GM12873 (cell line): Measurements from ENCODE around the gene TRPM5.

Source experiments
- TF ChIP-seq, protein P1 (sequence below): IDR thresholded peaks from 2 replicates; pipeline ENCODE4 v1.5.1; 2012; ENCODE audit warnings: low read depth, mild to moderate bottlenecking, moderate library complexity, low read length, control low read depth; ENCODE audit not compliant: insufficient read depth; ENCODE audit errors: missing control alignments

Gene TRPM5

DNA sequence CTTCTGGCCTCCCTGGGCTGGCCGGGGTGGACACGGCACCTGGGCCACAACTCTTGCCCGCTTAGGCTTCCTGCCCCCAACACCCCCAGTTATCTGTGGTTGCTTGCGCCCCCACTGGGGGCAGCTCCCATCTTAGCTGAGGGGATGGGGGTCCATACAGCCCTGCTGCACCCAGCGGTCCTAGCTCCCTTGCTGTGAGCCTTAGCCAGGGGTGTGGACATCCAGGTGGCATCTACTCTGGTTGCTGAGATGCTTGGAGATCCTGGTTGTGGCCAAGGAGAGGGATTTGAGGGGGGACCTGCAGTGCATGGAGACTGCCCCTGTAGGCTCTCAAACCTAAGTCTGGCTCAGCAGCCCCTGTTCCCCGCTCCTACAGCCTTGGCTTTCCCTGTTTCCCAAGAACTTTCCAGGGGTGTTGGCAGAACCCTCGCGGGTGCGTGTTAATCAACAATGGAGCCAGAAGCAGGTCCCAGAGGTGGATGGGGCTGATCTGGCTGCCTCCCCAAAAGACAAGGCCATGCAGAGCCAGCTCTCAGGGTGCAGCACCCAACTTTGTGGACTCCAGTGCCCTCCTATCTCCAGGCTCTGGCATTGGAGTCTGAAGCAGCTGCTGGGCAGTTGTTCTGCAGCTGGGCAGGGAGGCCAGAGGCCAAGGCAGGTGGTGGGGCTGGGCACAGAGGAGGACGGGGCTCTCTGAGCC lies 3.8 kb upstream of the TRPM5 start:
- TF ChIP-seq, protein P1, sequence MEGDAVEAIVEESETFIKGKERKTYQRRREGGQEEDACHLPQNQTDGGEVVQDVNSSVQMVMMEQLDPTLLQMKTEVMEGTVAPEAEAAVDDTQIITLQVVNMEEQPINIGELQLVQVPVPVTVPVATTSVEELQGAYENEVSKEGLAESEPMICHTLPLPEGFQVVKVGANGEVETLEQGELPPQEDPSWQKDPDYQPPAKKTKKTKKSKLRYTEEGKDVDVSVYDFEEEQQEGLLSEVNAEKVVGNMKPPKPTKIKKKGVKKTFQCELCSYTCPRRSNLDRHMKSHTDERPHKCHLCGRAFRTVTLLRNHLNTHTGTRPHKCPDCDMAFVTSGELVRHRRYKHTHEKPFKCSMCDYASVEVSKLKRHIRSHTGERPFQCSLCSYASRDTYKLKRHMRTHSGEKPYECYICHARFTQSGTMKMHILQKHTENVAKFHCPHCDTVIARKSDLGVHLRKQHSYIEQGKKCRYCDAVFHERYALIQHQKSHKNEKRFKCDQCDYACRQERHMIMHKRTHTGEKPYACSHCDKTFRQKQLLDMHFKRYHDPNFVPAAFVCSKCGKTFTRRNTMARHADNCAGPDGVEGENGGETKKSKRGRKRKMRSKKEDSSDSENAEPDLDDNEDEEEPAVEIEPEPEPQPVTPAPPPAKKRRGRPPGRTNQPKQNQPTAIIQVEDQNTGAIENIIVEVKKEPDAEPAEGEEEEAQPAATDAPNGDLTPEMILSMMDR, result no peak

DNA sequence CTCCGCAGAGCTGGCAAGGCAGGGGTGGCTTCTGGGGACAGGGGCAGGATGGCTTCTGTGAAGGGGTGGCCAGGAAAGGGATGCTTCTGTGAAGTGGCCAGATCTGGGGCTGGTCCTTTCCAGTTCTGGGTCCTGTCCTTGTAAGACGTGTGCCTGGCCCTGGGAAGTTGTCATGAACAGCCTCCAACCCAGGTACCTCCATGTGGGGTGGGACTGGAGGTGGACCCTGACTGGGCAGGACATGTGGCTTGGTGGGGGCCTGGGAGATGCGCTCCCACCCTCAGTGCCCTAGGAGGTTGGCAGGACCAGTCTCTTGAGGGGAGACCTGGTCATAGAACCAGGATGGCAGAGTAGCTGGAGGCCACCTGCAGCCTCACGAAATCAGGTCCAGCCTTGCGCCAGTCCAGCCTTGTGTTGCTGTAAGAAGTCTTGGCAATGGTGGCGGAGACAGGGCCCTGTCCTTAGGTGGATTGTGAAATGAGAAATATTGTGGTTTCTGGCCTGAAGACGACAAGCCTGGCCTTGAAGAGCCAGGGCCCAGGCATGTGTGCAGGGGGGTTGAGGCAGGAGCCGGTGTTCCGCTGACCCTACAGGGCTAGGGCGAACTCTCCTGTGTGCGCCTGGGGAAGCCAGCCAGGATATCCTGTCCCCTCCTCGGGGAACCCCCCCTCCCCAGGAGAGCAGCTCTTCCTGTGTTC lies 3.1 kb upstream of the TRPM5 start:
- TF ChIP-seq, protein P1, result no peak

DNA sequence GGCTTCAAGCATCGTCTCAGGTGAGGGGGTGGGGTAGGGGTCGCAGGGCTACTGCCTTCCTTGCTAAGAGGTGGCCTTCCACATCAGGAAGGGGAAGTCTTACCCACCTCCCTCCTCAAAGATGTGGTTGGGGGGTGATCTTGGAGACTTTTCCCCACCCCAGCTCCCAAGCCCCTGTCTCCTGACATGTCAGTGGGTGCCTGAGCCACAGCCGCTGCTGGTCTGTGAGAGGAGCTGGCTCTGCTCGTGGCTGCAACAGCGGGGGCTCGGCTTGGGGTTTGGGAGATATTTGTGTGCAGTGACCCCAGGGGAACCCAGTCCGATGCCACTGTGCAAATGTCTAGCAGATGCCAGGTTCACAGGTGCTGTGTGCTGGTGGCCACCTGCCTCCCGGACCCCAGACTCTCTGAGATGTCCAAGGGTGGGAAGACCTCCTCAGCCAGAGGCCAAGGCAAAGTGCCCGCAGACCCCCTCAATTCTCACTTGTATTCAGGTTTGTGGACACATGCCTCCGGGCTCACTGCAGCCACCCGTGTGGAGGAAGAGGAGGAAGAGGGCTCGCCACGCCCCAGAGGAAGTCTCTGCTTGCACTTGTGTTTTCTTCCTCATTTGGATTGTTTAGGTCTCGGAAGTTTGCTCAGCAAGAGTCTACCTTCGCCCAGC lies 2.4 kb upstream of the TRPM5 start:
- TF ChIP-seq, protein P1, result no peak

DNA sequence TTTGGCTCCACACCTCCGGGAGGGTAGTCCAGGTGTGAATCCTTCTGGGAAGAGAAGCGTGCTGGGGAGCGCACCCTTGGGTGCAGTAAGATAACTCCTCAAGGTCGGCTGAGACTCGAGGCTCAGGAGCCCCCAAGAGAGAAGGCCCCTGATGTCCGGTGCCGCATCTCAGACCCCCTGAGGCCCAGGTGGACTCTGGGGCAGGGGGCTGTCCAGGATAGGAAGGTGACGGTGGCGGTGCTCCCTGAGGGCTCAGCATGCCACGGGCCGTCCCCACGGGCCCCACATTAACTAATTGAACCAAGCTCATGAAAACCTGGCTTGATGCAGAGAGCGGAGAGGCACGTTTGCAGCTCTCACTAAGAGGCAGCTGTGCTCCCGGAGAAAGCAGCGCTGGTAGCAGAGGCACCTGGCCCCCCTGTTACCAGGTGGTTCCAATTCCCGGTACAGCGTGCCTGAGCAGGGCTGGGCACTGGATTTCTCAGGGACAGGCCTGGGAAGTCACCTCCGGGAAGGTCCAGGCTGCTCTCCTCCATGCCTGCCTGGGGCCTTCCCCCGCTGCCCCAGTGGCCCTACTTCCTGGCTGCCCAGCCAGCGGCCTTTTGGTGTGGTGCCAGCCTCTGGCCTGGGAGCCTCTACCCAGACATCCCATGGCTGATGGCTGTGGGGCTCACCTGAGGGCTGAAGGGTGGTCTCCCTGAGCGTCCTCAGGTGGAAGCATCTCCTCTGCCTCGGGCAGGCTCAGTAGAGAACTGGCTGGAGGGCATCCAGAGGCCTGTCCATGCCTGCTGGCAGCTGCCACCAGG lies 1.6 kb upstream of the TRPM5 start:
- TF ChIP-seq, protein P1, result no peak

DNA sequence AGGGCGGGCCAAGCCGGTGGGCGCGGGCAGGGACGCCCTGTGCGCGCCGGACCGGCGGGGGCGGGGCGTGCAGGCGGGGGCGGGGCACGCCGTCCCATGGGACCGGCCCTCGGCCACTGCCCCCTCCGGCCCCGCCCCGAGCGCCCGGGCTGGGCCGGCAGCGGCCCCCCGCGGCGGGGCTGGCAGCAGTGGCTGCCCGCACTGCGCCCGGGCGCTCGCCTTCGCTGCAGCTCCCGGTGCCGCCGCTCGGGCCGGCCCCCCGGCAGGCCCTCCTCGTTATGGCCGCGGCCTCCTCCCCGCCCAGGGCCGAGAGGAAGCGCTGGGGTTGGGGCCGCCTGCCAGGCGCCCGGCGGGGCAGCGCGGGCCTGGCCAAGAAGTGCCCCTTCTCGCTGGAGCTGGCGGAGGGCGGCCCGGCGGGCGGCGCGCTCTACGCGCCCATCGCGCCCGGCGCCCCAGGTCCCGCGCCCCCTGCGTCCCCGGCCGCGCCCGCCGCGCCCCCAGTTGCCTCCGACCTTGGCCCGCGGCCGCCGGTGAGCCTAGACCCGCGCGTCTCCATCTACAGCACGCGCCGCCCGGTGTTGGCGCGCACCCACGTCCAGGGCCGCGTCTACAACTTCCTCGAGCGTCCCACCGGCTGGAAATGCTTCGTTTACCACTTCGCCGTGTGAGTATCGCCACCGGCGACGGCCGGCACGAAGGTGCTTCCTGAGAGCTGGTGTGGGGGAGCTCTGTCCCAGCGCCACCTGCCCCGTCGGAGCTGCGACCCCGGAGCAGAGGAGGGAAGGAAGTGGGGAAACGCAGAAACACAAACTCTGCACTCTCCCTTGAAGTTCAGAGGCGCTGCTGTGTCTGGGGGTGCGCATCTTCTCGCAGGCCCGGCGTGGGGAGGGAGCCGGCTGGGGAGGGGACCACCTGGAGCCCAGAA lies 769 bp upstream of the TRPM5 start, which contains the start of gene KCNQ1:
Gene KCNQ1, plus strand, starts transcription at position 188 of the 925 bp plus-strand sequence. Its CDS starts 91 bp downstream, at position 279.
- TF ChIP-seq, protein P1, result no peak

DNA sequence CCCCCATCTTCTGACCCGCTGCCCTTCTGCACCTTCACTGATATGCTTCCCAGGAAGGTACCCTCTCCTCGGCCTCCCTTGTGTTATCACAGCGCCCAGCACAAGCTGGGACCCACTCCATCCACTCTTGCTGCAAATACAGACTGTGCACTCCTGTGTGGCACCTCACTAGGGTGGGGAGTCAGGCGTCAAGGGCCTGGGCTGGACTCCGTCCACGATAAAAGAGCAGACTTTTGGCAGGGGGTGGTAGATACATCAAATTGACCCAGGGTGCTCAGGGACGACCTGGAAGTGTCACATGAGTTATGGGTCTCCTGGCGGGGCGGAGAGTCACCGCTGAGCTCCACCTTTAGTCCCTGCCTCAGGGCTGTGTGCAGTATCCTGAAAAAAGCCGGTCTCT lies 908 bp downstream of the TRPM5 start:
- TF ChIP-seq, protein P1, result no peak
